Left ventricle myocardium inferior (tissue), 1 donor: ENCODE data around the gene WDR72. TPM values are rescaled to one million over a fixed set of nuclear protein-coding genes. Genes with fewer than 3 reads are reported as not detected.
A peak's percentile ranks its signal among the peaks of the same experiment; 100 is the strongest.

Experiments used
- DNase-seq: peaks from one replicate; pipeline ENCODE4 v3.0.0-alpha.2; 2020
- H3K27ac ChIP-seq: fragments of 200-600 bp; replicated peaks from 2 replicates; pipeline ENCODE4 v1.8.0; 2021
- H3K27me3 ChIP-seq: fragments of 200-600 bp; 2 replicates; pipeline ENCODE4 v1.8.0; 2021; ENCODE audit warnings: low read depth
- H3K36me3 ChIP-seq: fragments of 200-600 bp; 2 replicates; pipeline ENCODE4 v1.8.0; 2021
- H3K4me1 ChIP-seq: fragments of 200-600 bp; 2 replicates; pipeline ENCODE4 v1.8.0; 2021
- H3K4me3 ChIP-seq: fragments of 200-600 bp; 2 replicates; pipeline ENCODE4 v1.8.0; 2021; ENCODE audit warnings: mild to moderate bottlenecking, moderate library complexity
- H3K9me3 ChIP-seq: fragments of 200-600 bp; replicated peaks from 2 replicates; pipeline ENCODE4 v1.8.0; 2021
- CTCF ChIP-seq: fragments of 200-600 bp; IDR thresholded peaks from 2 replicates; pipeline ENCODE4 v1.8.0; 2021; ENCODE audit warnings: antibody characterized with exemption, mild to moderate bottlenecking, borderline replicate concordance
- intact Hi-C: fragments of 100-400 bp; cut with micrococcal nuclease; formaldehyde crosslinking; loops from one replicate; pipeline ENCODE4 v1.11.0; 2022
- total RNA-seq: library from RNA; stranded (reverse); fragmentation: NEBNext Ultra II Directional; extraction: Animal tissue kit (Norgen Biotek cat#: 25700); gene quantifications from one replicate; pipeline ENCODE4 v1.2.1, GENCODE V29; 2021
- donor health status: DM: no; HTN: yes; CAD: no; lungs with severe emphysema.

The WDR72 gene
- total RNA-seq, 1 donor from 2014 or later, result not detected

DNA sequence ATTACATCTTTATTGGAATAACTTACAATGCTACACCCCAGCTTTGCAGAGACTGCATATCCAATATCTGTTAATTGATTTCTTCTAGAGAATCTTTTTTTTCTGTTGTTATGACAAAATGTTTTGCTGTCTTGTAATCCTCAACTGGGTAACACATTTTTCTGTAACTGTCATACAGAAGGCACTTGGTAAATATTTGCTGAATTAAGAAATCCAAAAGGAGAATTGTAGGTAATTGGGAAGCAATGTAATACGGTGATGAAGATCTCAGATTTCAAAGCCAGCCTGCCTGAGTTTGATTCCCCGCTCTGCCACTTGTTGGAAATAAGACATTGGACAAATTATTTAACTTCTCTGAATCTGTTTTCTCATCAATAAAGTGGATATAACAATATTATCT lies 169.1 kb downstream of the WDR72 start:
- Histone ChIP-seq H3K4me1 (no peaks in the 10 kb centered on the region), H3K36me3 (no peaks in the 10 kb centered on the region), H3K27ac (no peak overlapping the region), H3K4me3 (no peak overlapping the region), H3K9me3 (no peaks in the 10 kb centered on the region), H3K27me3 (no peaks in the 10 kb centered on the region)
- intact Hi-C loops, result no loop called here
- no peak for TF ChIP-seq CTCF
- no peak for DNase-seq

DNA sequence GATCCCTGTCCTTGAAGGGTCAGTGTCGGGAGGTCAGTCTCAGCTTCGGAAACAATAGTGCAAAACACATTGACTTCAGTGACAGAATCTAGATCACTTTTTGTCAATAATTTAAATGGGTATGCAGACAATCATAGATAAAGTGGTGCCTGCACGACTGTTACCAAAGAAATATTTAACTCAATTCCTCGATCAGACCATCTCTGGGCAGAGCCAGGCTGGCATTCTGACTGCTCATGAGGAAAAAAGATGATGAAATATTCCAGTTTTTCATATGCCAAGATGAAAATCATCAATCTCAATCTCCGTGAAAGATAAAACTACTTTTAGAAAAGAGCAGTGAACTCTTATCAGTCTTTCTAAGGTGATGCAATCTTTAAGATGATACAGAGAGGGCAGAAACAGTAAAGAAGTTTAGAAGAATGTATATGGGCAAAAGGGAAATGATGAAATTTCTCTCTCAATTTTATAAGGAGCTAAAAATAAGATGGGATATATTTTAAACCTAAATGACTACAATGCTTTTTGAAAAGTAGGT lies 169.9 kb downstream of the WDR72 start:
- no peaks in the 10 kb centered on the region for H3K36me3 ChIP-seq
- H3K9me3 ChIP-seq, result no peaks in the 10 kb centered on the region
- no peak overlapping the region for H3K4me3 ChIP-seq
- no peak overlapping the region for H3K27ac ChIP-seq
- H3K27me3 ChIP-seq, result no peaks in the 10 kb centered on the region
- intact Hi-C loops, result no loop called here
- DNase-seq, result no peak
- H3K4me1 ChIP-seq, result no peaks in the 10 kb centered on the region
- TF ChIP-seq CTCF, result no peak

- intact Hi-C loops, result no loop called here
- Histone ChIP-seq H3K36me3 (no peaks in the 10 kb centered on the region), H3K4me1 (no peaks in the 10 kb centered on the region), H3K9me3 (no peaks in the 10 kb centered on the region), H3K4me3 (no peak overlapping the region), H3K27me3 (no peaks in the 10 kb centered on the region), H3K27ac (no peak overlapping the region)
- TF ChIP-seq CTCF, result no peak
- DNase-seq, result no peak
These were observed 170.7 kb downstream of the WDR72 start for GRCh38 chr15:53588773-53589172.

- peak; percentile 11 for TF ChIP-seq CTCF
- DNase-seq, result no peak
- H3K4me1 ChIP-seq, result no peaks in the 10 kb centered on the region
- H3K4me3 ChIP-seq, result no peak overlapping the region
- no peaks in the 10 kb centered on the region for H3K36me3 ChIP-seq
- no peak overlapping the region for H3K27ac ChIP-seq
- intact Hi-C loops, result no loop called here
- H3K9me3 ChIP-seq, result no peaks in the 10 kb centered on the region
- H3K27me3 ChIP-seq, result no peaks in the 10 kb centered on the region
These were observed 172.7 kb downstream of the WDR72 start for GRCh38 chr15:53586799-53587198.

GRCh38 chr15:53581513-53581912 lies 177.9 kb downstream of the WDR72 start:
- no peaks in the 10 kb centered on the region for H3K9me3 ChIP-seq
- intact Hi-C loops, result no loop called here
- no peak for TF ChIP-seq CTCF

More at GRCh38 chr15:53581513-53581912, 177.9 kb downstream of the WDR72 start:
- Histone ChIP-seq H3K4me3 (no peak overlapping the region), H3K27me3 (no peaks in the 10 kb centered on the region), H3K27ac (no peak overlapping the region), H3K36me3 (no peaks in the 10 kb centered on the region), H3K4me1 (no peaks in the 10 kb centered on the region)
- DNase-seq, result no peak
